Osteoblast (primary cell): ENCODE measurements around the gene ALOX5AP. TPM values are rescaled to one million over a fixed set of nuclear protein-coding genes. Genes with fewer than 3 reads are reported as not detected.

ENCODE experiments used
- DNase-seq: peaks from one replicate; pipeline ENCODE4 v3.0.0; 2011; ENCODE audit warnings: low spot score, mixed read lengths; ENCODE audit not compliant: insufficient read length; ENCODE audit errors: missing footprints
- H2AFZ ChIP-seq: 2 replicates; pipeline ENCODE4 v1.6.0; 2011; ENCODE audit warnings: mild to moderate bottlenecking, low read length
- H3K27ac ChIP-seq: 2 replicates; pipeline ENCODE4 v1.5.1; 2011; ENCODE audit warnings: mild to moderate bottlenecking, low read depth, low read length, moderate library complexity
- H3K27me3 ChIP-seq: 2 replicates; pipeline ENCODE4 v1.6.0; 2012; ENCODE audit warnings: mild to moderate bottlenecking, control low read depth, inconsistent platforms, low read length, moderate library complexity; ENCODE audit not compliant: insufficient read depth
- H3K36me3 ChIP-seq: 2 replicates; pipeline ENCODE4 v1.5.1; 2011; ENCODE audit warnings: mild to moderate bottlenecking, low read length, control low read depth, moderate library complexity; ENCODE audit not compliant: insufficient read depth
- H3K4me1 ChIP-seq: 2 replicates; pipeline ENCODE4 v1.5.1; 2011; ENCODE audit warnings: mild to moderate bottlenecking, low read length, control low read depth, moderate library complexity; ENCODE audit not compliant: insufficient read depth
- H3K4me2 ChIP-seq: 2 replicates; pipeline ENCODE4 v1.6.0; 2011; ENCODE audit warnings: mild to moderate bottlenecking, low read length; ENCODE audit not compliant: insufficient read depth
- H3K4me3 ChIP-seq: fragments of 200-600 bp; sonication (generic); 3 replicates; pipeline ENCODE4 v1.5.1; 2012; ENCODE audit warnings: mild to moderate bottlenecking, low read length, inconsistent platforms; ENCODE audit not compliant: insufficient read depth
- H3K79me2 ChIP-seq: 2 replicates; pipeline ENCODE4 v1.6.0; 2012; ENCODE audit warnings: mild to moderate bottlenecking, low read length, control low read depth, inconsistent platforms; ENCODE audit not compliant: insufficient read depth
- H3K9me3 ChIP-seq: 2 replicates; pipeline ENCODE4 v1.5.1; 2011; ENCODE audit warnings: low read depth, low read length, control low read depth
- H4K20me1 ChIP-seq: 2 replicates; pipeline ENCODE4 v1.6.0; 2012; ENCODE audit warnings: mild to moderate bottlenecking, low read length, control low read depth; ENCODE audit not compliant: insufficient read depth
- total RNA-seq: library from RNA; depleted of rRNA; stranded (reverse); fragments of >200 nt; gene quantifications from 2 replicates; pipeline ENCODE4 v1.2.3, GENCODE V29; 2012
- TF ChIP-seq, protein P1 (sequence below): IDR thresholded peaks from 2 replicates; pipeline ENCODE4 v1.5.1; 2011; ENCODE audit warnings: mild to moderate bottlenecking, low read depth, low read length, moderate library complexity; ENCODE audit errors: extremely low read depth

The ALOX5AP gene
- total RNA-seq, 1 donor: not detected

DNA sequence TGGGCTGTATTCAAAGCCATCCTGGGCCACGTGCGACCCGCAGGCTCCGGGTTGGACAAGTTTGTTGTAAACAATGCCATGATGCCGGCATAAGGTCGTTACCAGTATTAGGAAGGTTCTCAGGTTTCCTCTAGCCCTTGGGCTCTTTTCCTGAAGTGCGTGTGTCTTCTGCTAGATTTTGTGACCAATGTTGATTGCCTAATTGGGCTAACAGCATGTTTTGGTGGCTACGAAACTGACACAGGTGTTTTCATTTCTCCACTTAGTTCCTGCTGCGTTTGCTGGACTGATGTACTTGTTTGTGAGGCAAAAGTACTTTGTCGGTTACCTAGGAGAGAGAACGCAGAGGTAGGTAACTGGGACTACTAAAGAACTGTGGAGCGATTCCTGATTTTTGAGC, 20.3 kb downstream of the ALOX5AP start:
- Histone ChIP-seq H3K9me3 (no peaks in the 10 kb centered on the region), H3K36me3 (no peaks in the 10 kb centered on the region), H3K27ac (no peak overlapping the region), H3K79me2 (no peaks in the 10 kb centered on the region), H3K4me1 (peaks cover 8% of the 10 kb centered on the region), H3K4me2 (no peak overlapping the region), H3K27me3 (peaks cover 24% of the 10 kb centered on the region), H3K4me3 (no peak overlapping the region), H2AFZ (no peak overlapping the region), H4K20me1 (no peaks in the 10 kb centered on the region)
- no peak for DNase-seq
- TF ChIP-seq, protein P1, sequence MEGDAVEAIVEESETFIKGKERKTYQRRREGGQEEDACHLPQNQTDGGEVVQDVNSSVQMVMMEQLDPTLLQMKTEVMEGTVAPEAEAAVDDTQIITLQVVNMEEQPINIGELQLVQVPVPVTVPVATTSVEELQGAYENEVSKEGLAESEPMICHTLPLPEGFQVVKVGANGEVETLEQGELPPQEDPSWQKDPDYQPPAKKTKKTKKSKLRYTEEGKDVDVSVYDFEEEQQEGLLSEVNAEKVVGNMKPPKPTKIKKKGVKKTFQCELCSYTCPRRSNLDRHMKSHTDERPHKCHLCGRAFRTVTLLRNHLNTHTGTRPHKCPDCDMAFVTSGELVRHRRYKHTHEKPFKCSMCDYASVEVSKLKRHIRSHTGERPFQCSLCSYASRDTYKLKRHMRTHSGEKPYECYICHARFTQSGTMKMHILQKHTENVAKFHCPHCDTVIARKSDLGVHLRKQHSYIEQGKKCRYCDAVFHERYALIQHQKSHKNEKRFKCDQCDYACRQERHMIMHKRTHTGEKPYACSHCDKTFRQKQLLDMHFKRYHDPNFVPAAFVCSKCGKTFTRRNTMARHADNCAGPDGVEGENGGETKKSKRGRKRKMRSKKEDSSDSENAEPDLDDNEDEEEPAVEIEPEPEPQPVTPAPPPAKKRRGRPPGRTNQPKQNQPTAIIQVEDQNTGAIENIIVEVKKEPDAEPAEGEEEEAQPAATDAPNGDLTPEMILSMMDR: no peak

DNA sequence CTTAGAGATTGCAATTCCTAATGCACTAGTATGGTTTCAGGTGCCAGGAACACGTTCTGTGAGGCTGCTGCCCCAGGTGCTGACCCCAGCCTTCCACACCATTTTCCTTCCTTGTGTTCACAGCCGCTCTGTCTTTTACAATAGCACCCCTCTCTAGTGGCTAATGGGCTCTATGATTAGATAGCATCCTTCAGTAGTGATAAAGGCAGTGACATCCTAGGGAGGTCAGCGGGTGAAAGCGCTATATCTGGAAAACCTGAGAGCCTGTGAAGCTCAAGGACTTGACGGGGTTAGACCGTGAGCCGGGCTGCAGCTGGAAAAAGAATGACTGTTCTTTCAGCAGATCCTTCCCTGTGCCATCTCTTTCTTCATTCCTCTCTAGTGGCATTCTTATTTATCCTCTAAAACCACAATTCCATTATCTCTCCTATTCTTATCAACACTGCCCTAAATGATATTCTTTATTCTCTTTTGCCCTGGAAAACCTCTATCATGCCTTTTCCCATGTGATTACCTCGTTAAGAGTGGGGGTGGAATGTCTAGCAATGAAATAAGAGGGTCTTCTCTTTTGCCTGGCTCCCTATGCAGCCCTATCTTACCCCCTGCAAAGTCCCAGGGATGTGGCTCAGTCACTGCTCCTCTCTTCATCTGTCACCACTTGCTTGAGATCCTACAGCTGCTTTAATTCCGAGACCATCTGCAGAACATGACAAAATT, 21.8 kb downstream of the ALOX5AP start:
- H4K20me1 ChIP-seq: no peaks in the 10 kb centered on the region

DNA sequence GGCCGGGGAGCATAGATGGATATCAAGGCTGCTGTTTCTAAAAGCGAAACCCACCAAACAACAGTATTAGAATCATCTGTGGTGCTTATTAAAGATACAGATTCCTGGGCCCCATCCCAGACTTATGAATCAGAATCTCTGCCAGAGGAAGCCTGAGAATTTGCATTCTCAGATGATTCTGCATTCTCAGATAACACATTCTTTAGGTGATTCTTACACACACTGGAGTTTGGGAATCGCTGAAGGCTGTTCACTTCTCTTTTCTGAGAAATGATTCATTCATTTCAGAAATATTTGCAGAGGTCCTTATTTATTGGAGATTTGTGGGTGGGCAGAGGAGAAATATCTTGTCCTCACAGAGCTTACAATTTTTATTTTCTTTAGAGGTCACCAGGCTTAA, 24.4 kb downstream of the ALOX5AP start:
- Histone ChIP-seq H3K36me3 (no peaks in the 10 kb centered on the region), H2AFZ (no peak overlapping the region), H3K27me3 (peaks cover 22% of the 10 kb centered on the region), H3K4me3 (no peak overlapping the region), H3K9me3 (no peaks in the 10 kb centered on the region), H3K79me2 (no peaks in the 10 kb centered on the region), H3K4me1 (peaks cover 4% of the 10 kb centered on the region), H4K20me1 (no peaks in the 10 kb centered on the region), H3K4me2 (no peak overlapping the region), H3K27ac (no peak overlapping the region)
- TF ChIP-seq, protein P1: no peak
- no peak for DNase-seq

More for the DNA sequence above, 21.8 kb downstream of the ALOX5AP start:
- no peak overlapping the region for H2AFZ ChIP-seq
- DNase-seq: no peak
- TF ChIP-seq, protein P1: no peak
- no peaks in the 10 kb centered on the region for H3K79me2 ChIP-seq
- no peak overlapping the region for H3K27ac ChIP-seq
- peaks cover 9% of the 10 kb centered on the region for H3K4me1 ChIP-seq
- no peaks in the 10 kb centered on the region for H3K9me3 ChIP-seq
- no peak overlapping the region for H3K4me2 ChIP-seq
- H3K27me3 ChIP-seq: peaks cover 24% of the 10 kb centered on the region
- no peak overlapping the region for H3K4me3 ChIP-seq
- no peaks in the 10 kb centered on the region for H3K36me3 ChIP-seq

- Histone ChIP-seq H3K9me3 (no peaks in the 10 kb centered on the region), H3K79me2 (no peaks in the 10 kb centered on the region), H3K4me3 (no peak overlapping the region), H3K4me1 (peaks cover 4% of the 10 kb centered on the region), H3K4me2 (no peak overlapping the region), H3K36me3 (no peaks in the 10 kb centered on the region), H3K27me3 (peaks cover 9% of the 10 kb centered on the region), H2AFZ (no peak overlapping the region), H4K20me1 (no peaks in the 10 kb centered on the region), H3K27ac (no peak overlapping the region)
- DNase-seq: no peak
- TF ChIP-seq, protein P1: no peak
These were observed 27.3 kb downstream of the ALOX5AP start for GRCh38 chr13:30762643-30763042.
